GM12878 (cell line): ENCODE results near the gene CLCA2. TPM values are rescaled to one million over a fixed set of nuclear protein-coding genes. Genes with fewer than 3 reads are reported as not detected.

ENCODE experiments used
- ATAC-seq: fragments of 200-7000 bp; cut with Tn5 transposase; 3 replicates; pipeline ENCODE4 v1.9.1; 2020; ENCODE audit warnings: mild to moderate bottlenecking, moderate library complexity
- BruUV-seq: library from RNA; stranded (reverse); fragments of 400-500 nt; replicated peaks from 2 replicates; lab custom pipeline; 2021; lab: Mats Ljungman, UMichigan
- CTCF ChIA-PET: fragments of 300-600 bp; sonication (Branson Sonifier 250); formaldehyde crosslinking; extraction: SDS; loops from one replicate; lab custom pipeline; 2021; ENCODE audit warnings: inconsistent platforms; lab: Yijun Ruan, JAX
- POLR2A ChIA-PET: fragments of 350-600 bp; formaldehyde crosslinking; extraction: SDS; loops from one replicate; lab custom pipeline; 2021; ENCODE audit warnings: inconsistent platforms; lab: Charles Lee
- RAD21 ChIA-PET: fragments of 300-600 bp; sonication (Branson Sonifier 250); formaldehyde crosslinking; loops from one replicate; lab custom pipeline; 2023; ENCODE audit warnings: antibody characterized with exemption; ENCODE audit not compliant: unreplicated experiment; lab: Charles Lee
- SMC1A ChIA-PET: fragments of 300-600 bp; sonication (Branson Sonifier 250); formaldehyde crosslinking; loops from one replicate; lab custom pipeline; 2023; ENCODE audit not compliant: unreplicated experiment, uncharacterized antibody; lab: Charles Lee
- DNase-seq: peaks from one replicate; pipeline ENCODE4 v3.0.0-alpha.2; 2011; ENCODE audit warnings: low read depth, low spot score
- FAIRE-seq: peaks from 3 replicates; lab custom pipeline; 2011; peaks lifted over from hg19 to GRCh38; lab: Jason Lieb, UNC
- H2AFZ ChIP-seq: 2 replicates; pipeline ENCODE4 v1.6.0; 2011; ENCODE audit warnings: low read depth, low read length, control low read depth; ENCODE audit not compliant: control insufficient read depth
- H3K27ac ChIP-seq: 2 replicates; pipeline ENCODE4 v1.5.1; 2011; ENCODE audit warnings: control low read depth; ENCODE audit not compliant: control insufficient read depth, insufficient read depth
- H3K27me3 ChIP-seq, 2 experiments: replicated peaks in 1 of 2; 2 replicates each; pipeline versions ENCODE4 v1.6.0 to v1.6.1; 2011; ENCODE audit warnings: low read length in 1 of 2; ENCODE audit not compliant: control insufficient read depth in 2 of 2, insufficient read depth in 2 of 2
- H3K36me3 ChIP-seq, 2 experiments: 2 replicates each; pipeline ENCODE4 v1.5.1; 2011; ENCODE audit warnings: low read length in 1 of 2; ENCODE audit not compliant: control insufficient read depth in 2 of 2, insufficient read depth in 2 of 2
- H3K4me1 ChIP-seq: 2 replicates; pipeline ENCODE4 v1.6.1; 2011; ENCODE audit warnings: mild to moderate bottlenecking, low read length, moderate library complexity, mixed read lengths; ENCODE audit not compliant: control insufficient read depth, insufficient read depth
- H3K4me2 ChIP-seq: 2 replicates; pipeline ENCODE4 v1.6.0; 2011; ENCODE audit warnings: control low read depth; ENCODE audit not compliant: control insufficient read depth, insufficient read depth
- H3K4me3 ChIP-seq: fragments of 200-600 bp; sonication (generic); 2 replicates; pipeline ENCODE4 v1.5.1; 2016
- H3K79me2 ChIP-seq: 2 replicates; pipeline ENCODE4 v1.6.0; 2011; ENCODE audit warnings: low read length; ENCODE audit not compliant: control insufficient read depth, insufficient read depth
- H3K9ac ChIP-seq: 2 replicates; pipeline ENCODE4 v1.8.0; 2011; ENCODE audit warnings: low read length, control low read depth, mixed read lengths; ENCODE audit not compliant: control insufficient read depth, insufficient read depth
- H3K9me3 ChIP-seq: replicated peaks from 3 replicates; pipeline ENCODE4 v1.5.1; 2011; ENCODE audit warnings: mild to moderate bottlenecking, low read length; ENCODE audit not compliant: control insufficient read depth, insufficient read depth
- H4K20me1 ChIP-seq: 2 replicates; pipeline ENCODE4 v1.6.0; 2011; ENCODE audit not compliant: control insufficient read depth, insufficient read depth
- BACH1 ChIP-seq: fragments of 450-650 bp; IDR thresholded peaks from 2 replicates; pipeline ENCODE4 v1.6.1; 2017; ENCODE audit warnings: mild to moderate bottlenecking, borderline replicate concordance
- CHD2 ChIP-seq: IDR thresholded peaks from 2 replicates; pipeline ENCODE4 v1.6.1; 2011; ENCODE audit warnings: low read depth, low read length, improper control_type of control experiment, borderline replicate concordance
- CREM ChIP-seq: IDR thresholded peaks from 2 replicates; pipeline ENCODE4 v1.6.1; 2014; ENCODE audit warnings: antibody characterized with exemption, low read depth
- ELK1 ChIP-seq: IDR thresholded peaks from 2 replicates; pipeline ENCODE4 v1.6.1; 2012; ENCODE audit warnings: low read depth, low read length, improper control_type of control experiment
- ETV6 ChIP-seq, 2 experiments: fragments of 450-650 bp in 1 of 2; IDR thresholded peaks in 1 of 2; conservative IDR thresholded peaks in 1 of 2; 2 replicates each; pipeline ENCODE4 v1.6.1; 2014; ENCODE audit warnings: antibody characterized with exemption in 1 of 2, borderline replicate concordance in 1 of 2, low read depth in 1 of 2, mild to moderate bottlenecking in 1 of 2, moderate library complexity in 1 of 2
- JUND ChIP-seq: IDR thresholded peaks from 2 replicates; pipeline ENCODE4 v1.6.1; 2012; ENCODE audit warnings: low read depth, mild to moderate bottlenecking, low read length, improper control_type of control experiment, moderate library complexity
- KLF5 ChIP-seq: fragments of 450-650 bp; IDR thresholded peaks from 2 replicates; pipeline ENCODE4 v1.6.1; 2014; ENCODE audit warnings: mild to moderate bottlenecking; ENCODE audit not compliant: partially characterized antibody
- MLLT1 ChIP-seq: fragments of 450-650 bp; IDR thresholded peaks from 2 replicates; pipeline ENCODE4 v1.6.1; 2016; ENCODE audit warnings: mild to moderate bottlenecking
- RAD21 ChIP-seq: IDR thresholded peaks from 2 replicates; pipeline ENCODE4 v1.6.1; 2011; ENCODE audit warnings: mild to moderate bottlenecking, low read depth, low read length, moderate library complexity; ENCODE audit not compliant: insufficient read depth
- RELA ChIP-seq: fragments of 450-650 bp; IDR thresholded peaks from 2 replicates; pipeline ENCODE4 v1.8.0; 2014; ENCODE audit warnings: borderline replicate concordance; ENCODE audit not compliant: partially characterized antibody
- TCF3 ChIP-seq: IDR thresholded peaks from 2 replicates; pipeline ENCODE4 v1.6.1; 2012; ENCODE audit warnings: low read depth, mild to moderate bottlenecking, low read length, borderline replicate concordance; ENCODE audit not compliant: insufficient read depth
- YY1 ChIP-seq: IDR thresholded peaks from 2 replicates; pipeline ENCODE4 v1.6.1; 2011; ENCODE audit warnings: low read depth, mild to moderate bottlenecking, low read length
- ZNF217 ChIP-seq: fragments of 450-650 bp; IDR thresholded peaks from 2 replicates; pipeline ENCODE4 v1.6.1; 2017; ENCODE audit warnings: antibody characterized with exemption, mild to moderate bottlenecking
- ZSCAN29 ChIP-seq: fragments of 450-650 bp; IDR thresholded peaks from 2 replicates; pipeline ENCODE4 v1.6.1; 2017; ENCODE audit warnings: mild to moderate bottlenecking, moderate library complexity
- WGBS: methylation state at CpG from one replicate; pipeline ENCODE4 v1.1.6; 2016; ENCODE audit warnings: low lambda C conversion rate; ENCODE audit not compliant: insufficient replicate concordance, insufficient coverage; ENCODE audit errors: missing lambda C conversion rate; 5-methylcytosine and 5-hydroxymethylcytosine counted together
- in situ Hi-C: fragments of 300-500 bp; cut with MboI; formaldehyde crosslinking; loops from 9 replicates; pipeline ENCODE4 v1.14.3; 2018; ENCODE audit warnings: mixed read lengths
- intact Hi-C: fragments of 100-400 bp; cut with micrococcal nuclease; formaldehyde crosslinking; loops from one replicate; pipeline ENCODE4 v1.14.2; 2022; ENCODE audit not compliant: unreplicated experiment
- polyA plus RNA-seq, 11 experiments: library from polyadenylated mRNA; depleted of rRNA in 4 of 11; unstranded in 6 of 11; stranded (reverse) in 5 of 11; fragments of >200 nt; fragmentation: Nextera tagmentation in 4 of 11; fragmentation: Illumina TruSeq in 1 of 11; extraction: Ambion mirVana in 4 of 11; extraction: Trizol in 1 of 11; gene quantifications; 1 replicate in 1 of 11; 2 replicates in 10 of 11; pipeline versions ENCODE4 v1.2.1 to v1.2.3, GENCODE V29; 2011 to 2016; ENCODE audit warnings: inconsistent platforms in 2 of 11, missing spikeins in 2 of 11, low read depth in 1 of 11
- total RNA-seq, 4 experiments: library from RNA; depleted of rRNA in 3 of 4; stranded (reverse); fragments of >200 nt in 3 of 4; fragmentation: Illumina TruSeq in 1 of 4; extraction: Trizol in 1 of 4; gene quantifications; 2 replicates each; pipeline versions ENCODE4 v1.2.1 to v1.2.3, GENCODE V29; 2013 to 2021
- TF ChIP-seq, protein P1 (sequence below), 3 experiments: IDR thresholded peaks in 2 of 3; conservative IDR thresholded peaks in 1 of 3; 2 replicates each; pipeline ENCODE4 v1.5.1; 2011; ENCODE audit warnings: low read depth in 3 of 3, low read length in 3 of 3, mild to moderate bottlenecking in 3 of 3, control low read depth in 2 of 3, moderate library complexity in 2 of 3, inconsistent platforms in 1 of 3, mixed read lengths in 1 of 3; ENCODE audit not compliant: control insufficient read depth in 2 of 3, insufficient read depth in 1 of 3; ENCODE audit errors: extremely low read depth in 1 of 3
- TF ChIP-seq, protein P2 (sequence below): fragments of 450-650 bp; IDR thresholded peaks from 2 replicates; pipeline ENCODE4 v1.6.1; 2017; ENCODE audit warnings: antibody characterized with exemption, mild to moderate bottlenecking, moderate library complexity

CLCA2 gene
- total and polyA plus RNA-seq, 10 of the 15 experiments (the other 5 are each of a cell fraction or from before 2014, with no cell fraction given) = 0.01 to 0.20 (median 0.08) TPM; not detected in 6

DNA sequence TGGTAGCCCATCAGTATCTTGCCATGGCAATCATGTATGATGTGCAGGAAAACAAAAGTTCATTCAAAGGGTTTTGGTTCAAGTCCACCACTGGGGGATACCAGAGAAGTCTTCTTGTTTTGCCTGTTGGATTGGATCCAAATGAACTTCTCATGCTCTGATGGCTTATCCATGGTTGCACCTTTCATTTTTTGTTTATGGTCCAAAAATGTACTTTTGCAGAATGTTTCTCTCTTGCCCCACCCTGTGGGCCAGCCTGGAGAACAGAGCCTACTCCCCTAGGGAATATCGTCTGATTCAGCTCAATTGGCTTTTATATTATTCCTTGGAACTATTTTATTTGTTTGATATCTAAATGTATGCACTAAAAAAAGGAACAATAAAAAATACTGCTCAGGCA is 24.7 kb downstream of the CLCA2 start (continued):
- TF ChIP-seq, protein P1, sequence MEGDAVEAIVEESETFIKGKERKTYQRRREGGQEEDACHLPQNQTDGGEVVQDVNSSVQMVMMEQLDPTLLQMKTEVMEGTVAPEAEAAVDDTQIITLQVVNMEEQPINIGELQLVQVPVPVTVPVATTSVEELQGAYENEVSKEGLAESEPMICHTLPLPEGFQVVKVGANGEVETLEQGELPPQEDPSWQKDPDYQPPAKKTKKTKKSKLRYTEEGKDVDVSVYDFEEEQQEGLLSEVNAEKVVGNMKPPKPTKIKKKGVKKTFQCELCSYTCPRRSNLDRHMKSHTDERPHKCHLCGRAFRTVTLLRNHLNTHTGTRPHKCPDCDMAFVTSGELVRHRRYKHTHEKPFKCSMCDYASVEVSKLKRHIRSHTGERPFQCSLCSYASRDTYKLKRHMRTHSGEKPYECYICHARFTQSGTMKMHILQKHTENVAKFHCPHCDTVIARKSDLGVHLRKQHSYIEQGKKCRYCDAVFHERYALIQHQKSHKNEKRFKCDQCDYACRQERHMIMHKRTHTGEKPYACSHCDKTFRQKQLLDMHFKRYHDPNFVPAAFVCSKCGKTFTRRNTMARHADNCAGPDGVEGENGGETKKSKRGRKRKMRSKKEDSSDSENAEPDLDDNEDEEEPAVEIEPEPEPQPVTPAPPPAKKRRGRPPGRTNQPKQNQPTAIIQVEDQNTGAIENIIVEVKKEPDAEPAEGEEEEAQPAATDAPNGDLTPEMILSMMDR (IDR thresholded peaks at IDR 0.05 in 2 of 3, conservative IDR thresholded peaks at IDR 0.05 in 1 of 3; ENCODE audit: control insufficient read depth in 2 of 3, extremely low read depth in 1 of 3, insufficient read depth in 1 of 3, low read depth in 3 of 3, low read length in 3 of 3) = no peak
- TF ChIP-seq CHD2 (no peak), YY1 (no peak), JUND (no peak), RELA (no peak)

DNA sequence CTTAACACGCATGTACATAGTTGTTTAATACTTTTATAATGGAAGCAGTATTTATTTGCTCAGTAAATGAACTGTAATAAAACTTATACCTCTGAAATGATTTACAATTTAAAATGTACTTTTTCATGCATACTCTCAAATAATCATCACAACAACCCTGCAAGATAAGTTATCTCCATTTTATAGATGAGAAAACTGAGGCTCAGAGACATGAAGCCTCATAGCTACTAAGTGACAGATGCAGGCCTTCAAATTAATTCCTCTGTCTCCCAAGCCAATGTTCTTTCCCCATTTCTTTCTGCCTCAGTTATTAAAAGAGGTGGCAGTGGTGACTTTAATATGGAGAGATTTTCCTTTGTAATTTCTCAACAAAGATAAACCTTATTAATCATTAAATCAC is 25.1 kb downstream of the CLCA2 start:
- in situ Hi-C loops = no loop called here
- Histone ChIP-seq H3K9me3 (no peaks in the 10 kb centered on the region), H3K4me2 (no peak overlapping the region), H3K9ac (no peak overlapping the region), H3K4me1 (no peaks in the 10 kb centered on the region), H3K4me3 (no peak overlapping the region), H3K27ac (no peak overlapping the region), H3K36me3 (no peaks in the 10 kb centered on the region), H3K27me3 (no peaks in the 10 kb centered on the region), H3K79me2 (no peaks in the 10 kb centered on the region), H2AFZ (no peak overlapping the region), H4K20me1 (no peaks in the 10 kb centered on the region)
- RAD21 ChIA-PET = no interaction called here
- no TSS peak for BruUV-seq
- no peak for FAIRE-seq
- WGBS = 57% methylated on average over 1 of the region's 1 CpG
- SMC1A ChIA-PET = no interaction called here
- POLR2A ChIA-PET = no interaction called here
- CTCF ChIA-PET = no interaction called here
- DNase-seq = no peak
- ATAC-seq = no peak
- intact Hi-C loops = no loop called here
- TF ChIP-seq MLLT1 (no peak), KLF5 (no peak), ZSCAN29 (no peak), ELK1 (no peak), ETV6 (conservative IDR thresholded peaks at IDR 0.05 in 1 of 2, IDR thresholded peaks at IDR 0.05 in 1 of 2; ENCODE audit: borderline replicate concordance in 1 of 2, low read depth in 1 of 2) (no peak), TCF3 (no peak), RAD21 (no peak), BACH1 (no peak), ZNF217 (no peak), CREM (no peak)
- TF ChIP-seq, protein P2, sequence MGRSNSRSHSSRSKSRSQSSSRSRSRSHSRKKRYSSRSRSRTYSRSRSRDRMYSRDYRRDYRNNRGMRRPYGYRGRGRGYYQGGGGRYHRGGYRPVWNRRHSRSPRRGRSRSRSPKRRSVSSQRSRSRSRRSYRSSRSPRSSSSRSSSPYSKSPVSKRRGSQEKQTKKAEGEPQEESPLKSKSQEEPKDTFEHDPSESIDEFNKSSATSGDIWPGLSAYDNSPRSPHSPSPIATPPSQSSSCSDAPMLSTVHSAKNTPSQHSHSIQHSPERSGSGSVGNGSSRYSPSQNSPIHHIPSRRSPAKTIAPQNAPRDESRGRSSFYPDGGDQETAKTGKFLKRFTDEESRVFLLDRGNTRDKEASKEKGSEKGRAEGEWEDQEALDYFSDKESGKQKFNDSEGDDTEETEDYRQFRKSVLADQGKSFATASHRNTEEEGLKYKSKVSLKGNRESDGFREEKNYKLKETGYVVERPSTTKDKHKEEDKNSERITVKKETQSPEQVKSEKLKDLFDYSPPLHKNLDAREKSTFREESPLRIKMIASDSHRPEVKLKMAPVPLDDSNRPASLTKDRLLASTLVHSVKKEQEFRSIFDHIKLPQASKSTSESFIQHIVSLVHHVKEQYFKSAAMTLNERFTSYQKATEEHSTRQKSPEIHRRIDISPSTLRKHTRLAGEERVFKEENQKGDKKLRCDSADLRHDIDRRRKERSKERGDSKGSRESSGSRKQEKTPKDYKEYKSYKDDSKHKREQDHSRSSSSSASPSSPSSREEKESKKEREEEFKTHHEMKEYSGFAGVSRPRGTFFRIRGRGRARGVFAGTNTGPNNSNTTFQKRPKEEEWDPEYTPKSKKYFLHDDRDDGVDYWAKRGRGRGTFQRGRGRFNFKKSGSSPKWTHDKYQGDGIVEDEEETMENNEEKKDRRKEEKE = no peak
